GM18907 (cell line): ENCODE results near the gene PLXNA2.

Source experiments
- ATAC-seq: cut with Tn5 transposase; IDR thresholded peaks from one replicate; pipeline ENCODE4 v1.9.1; 2021; ENCODE audit warnings: mild to moderate bottlenecking, moderate library complexity; ENCODE audit not compliant: unreplicated experiment

PLXNA2 gene

DNA sequence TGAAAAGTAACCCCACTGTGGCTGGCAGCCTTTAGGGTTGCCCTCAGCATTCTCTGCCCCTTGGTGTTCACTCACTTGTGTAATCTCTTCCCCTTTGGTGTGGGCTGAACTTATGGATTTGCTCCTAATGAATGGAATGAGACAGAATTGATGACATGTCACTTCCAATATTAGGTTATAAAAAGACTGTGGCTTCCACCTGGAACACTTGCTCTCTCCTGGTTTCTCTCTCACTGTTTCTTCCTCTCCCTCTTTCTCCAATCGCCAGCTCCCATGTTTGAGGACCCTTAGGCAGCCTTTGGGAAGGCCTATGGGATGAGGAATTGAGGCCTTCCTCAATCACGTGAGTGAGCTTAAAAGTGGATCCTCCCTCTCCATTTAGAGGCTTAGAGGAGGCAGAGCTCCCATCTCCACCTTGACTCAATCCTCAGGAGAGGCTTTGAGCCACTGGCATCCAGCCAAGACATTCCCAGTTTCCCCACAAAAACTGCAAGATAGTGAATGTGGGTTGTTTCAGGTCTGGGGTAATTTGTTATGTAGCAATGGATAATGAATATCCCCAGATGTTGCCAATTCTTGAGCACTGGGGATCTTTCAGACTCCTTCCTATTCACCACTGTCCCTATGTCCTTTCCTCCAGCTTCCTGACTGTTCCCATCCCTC lies 237.8 kb downstream of the PLXNA2 start:
- no peak for ATAC-seq

DNA sequence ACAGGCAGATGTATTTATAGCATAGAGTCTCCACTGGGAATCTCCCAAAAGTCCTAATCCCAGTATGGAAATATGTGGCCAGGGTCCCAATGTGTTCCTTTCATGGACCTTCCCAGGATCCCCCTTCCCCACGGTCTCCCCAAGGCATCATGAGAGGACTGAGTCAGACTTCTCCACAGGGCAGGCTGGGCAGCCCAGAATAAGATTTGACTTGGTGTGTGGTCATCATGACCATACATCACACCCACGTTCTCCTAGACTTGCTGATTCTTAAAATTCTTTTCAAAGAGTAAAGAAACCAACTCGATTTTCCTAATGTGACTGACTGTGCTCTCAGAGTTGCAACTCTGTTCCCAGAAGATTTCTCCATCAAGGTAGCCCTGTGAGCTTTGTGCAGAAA lies 239.3 kb downstream of the PLXNA2 start:
- ATAC-seq: no peak

DNA sequence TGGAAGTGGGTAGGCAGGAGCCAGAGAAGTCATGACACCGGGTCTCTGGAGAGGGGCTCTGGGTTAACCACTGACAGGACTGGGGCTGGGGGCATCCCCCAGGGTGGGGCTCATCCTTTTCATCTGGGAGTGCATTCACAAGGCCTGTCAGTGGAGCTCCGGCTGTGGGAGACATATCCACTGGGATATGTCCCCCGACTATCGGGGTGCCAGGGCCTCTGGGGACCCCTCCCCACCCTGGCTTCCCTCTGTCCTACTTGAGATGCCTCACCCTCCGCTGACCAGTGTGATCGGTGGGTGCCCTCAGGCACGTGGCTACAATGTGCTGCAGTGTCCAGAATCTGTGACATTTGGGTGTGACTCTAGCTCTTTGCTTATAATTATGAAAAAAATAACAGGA lies 240.9 kb downstream of the PLXNA2 start:
- no peak for ATAC-seq

DNA sequence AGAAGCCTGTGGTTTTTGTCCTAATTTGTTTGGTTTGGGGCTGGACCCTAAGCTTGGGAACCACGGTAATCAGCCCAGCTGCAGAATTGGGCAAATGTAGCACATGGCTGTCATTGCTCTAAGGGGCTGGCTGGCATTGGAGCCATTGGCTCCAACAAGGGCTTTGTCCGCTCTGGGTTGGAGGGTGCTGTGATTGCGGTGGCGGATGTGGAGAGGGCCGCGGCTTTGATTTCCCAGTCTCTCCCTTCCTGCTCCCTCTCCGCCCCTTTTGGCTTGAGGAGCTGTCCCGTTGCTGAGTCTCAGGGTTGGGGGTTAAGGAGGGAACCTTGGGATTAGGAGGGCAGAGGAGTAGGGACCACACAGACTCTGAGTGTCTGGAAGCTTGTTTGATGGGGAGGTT lies 241.5 kb downstream of the PLXNA2 start:
- ATAC-seq: no peak

DNA sequence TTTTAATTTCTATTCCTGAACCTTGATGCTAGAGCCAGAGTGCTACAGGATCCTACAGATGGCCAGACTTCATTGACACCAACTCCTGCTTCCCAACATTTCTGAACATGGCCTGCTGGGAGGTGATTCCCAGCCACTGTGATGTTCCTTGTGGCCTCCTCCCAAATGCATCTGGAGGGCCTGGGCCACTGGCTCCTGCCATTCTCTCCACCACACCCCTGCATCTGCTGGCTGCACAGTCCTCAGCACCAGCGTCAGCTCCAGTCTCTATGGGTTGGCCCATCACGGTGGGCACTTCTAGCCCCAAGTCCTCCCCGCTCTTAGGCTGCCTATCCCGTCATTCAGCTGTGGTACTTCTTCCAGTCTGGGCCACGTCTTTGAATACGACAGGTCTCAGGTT lies 242.1 kb downstream of the PLXNA2 start:
- ATAC-seq: no peak

DNA sequence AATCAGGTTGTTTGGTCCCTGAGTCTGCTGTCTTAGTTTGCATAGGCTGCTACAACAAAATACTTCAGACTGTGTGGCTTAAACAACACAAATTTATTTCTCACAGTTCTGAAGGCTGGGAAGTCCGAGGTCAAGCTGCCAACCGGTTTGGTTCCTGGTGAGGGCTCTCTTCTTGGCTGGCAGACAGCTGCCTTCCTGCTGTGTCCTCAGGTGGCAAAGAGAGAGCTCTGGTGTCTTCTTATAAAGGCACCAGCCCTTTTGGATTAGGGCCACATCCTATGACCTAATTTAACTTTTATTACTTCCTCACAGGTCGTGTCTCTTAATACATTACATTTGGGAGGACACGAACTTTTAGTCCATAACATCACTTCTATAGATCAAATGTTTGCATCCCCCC lies 243.7 kb downstream of the PLXNA2 start:
- no peak for ATAC-seq

DNA sequence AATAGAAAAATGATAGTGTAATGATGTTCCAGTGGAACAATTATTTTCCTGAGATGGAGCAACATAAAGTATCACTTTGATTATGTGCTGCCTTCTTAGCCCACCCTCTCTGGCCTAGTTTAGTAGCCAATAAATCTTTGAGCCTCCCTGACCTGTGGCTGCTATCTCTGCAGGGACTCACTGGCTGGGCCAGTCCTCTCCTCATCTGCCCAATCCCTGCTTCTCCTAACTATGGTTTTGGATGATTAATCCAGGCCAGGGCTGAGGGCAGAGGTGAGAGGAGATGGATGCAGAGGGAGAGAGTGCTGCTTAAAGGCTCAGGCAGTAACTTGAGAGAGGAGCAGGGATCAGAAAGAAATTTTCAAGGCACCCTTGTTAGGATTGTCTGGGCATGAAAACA lies 244.2 kb downstream of the PLXNA2 start:
- no peak for ATAC-seq

DNA sequence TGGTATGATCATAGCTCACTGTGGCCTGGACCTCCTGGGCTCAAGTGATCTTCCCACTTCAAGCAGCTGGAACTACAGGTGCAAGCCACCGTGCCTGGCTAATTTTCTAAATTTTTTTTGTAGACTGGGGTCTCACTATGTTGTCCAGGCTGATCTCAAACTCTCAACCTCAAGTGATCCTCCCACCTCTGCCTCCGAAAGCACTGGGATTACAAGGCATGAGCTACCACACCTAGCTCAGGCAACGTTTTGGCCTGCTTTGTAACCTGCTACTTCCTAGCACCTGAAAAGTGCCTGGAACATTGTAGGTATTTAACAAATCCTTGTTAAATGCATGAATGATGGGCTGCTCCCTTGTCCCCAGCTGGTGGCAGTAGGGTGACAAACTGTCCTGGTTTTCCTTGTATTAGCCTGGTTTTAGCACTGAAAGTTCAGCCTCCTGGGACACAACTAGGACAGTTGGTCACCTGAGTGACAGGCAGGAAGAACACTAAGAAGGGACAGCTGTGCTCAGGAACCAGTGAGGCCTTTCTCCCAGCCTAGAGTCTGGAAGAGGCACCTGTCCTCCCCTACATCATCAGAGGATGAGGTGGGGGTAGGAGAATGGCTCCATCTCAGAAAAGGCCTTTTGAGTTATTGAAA lies 244.8 kb downstream of the PLXNA2 start:
- no peak for ATAC-seq

DNA sequence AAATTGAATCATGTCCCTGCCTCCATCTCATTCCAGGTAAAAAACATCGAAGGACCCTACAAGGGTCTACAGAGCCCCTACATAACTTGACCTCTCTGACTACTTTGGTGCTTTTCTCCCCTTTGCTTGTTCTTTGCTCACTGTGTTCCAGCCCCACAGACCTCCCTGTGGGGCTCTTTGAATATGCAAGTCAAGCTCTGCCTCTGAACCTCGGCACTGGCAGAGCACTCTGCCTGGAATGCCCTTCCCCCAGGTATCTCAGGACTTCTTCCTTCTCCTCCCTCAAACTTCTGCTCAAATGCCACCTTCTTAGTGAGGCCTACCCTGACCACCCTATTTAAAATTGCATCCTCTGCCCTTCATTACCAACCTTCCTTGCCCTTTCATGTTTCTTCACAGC lies 245.5 kb downstream of the PLXNA2 start:
- ATAC-seq: no peak

DNA sequence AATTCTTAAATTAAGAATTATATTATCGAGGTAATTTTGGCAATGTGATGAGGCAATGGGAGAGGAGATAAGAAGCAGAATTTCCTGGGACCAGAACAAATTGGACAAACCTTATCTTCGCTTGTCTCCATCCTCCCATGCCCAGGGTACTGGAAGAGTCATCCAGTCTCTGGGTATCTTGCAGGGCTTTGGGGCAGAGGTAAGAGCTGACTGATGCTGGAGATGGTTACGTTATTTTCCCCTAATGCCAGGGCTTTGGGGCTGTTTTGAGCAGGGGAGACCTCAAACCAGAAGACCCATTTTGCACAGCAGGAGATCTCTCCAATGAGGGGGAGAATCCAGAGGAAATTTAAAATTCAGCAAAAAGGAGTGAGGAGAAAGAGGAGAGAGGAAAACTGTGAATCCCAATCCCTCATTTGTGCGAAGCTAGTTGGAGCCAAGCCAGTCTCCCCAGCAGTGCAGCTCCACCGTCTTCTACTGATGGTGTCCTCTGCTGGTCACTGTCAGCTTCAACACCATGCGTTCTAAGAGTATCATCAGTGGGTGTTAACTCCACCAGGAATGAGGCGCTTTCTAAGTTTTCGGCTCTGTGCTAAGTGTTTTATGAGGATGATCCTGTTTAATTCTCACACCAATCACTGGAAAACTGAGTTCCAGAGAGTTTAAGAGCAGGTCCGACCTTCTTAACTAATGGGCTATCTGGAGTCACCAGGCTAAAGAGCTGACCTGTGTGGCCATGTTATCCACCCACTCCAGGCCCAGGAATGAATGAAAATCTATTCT lies 246.5 kb downstream of the PLXNA2 start:
- peak; percentile 81 for ATAC-seq

DNA sequence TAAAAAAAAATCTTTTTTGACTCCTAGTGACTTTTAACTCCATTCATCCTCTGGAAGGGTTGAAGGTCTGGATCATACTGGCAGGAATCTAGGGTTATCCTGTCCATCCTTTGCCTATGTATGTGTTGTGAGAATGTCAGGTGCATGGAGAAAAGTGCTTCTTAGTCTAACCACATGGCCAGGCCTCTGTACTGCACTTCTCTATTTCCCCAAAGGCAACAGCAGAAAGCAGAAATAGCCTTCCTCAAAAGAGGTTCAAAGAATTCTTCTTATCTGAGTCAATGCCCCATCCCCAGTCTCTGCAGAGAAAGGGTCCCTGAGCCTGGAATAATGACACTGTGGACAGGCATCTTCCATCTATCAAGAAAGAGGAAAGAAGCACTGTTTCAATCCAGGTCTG lies 247.5 kb downstream of the PLXNA2 start:
- ATAC-seq: no peak

DNA sequence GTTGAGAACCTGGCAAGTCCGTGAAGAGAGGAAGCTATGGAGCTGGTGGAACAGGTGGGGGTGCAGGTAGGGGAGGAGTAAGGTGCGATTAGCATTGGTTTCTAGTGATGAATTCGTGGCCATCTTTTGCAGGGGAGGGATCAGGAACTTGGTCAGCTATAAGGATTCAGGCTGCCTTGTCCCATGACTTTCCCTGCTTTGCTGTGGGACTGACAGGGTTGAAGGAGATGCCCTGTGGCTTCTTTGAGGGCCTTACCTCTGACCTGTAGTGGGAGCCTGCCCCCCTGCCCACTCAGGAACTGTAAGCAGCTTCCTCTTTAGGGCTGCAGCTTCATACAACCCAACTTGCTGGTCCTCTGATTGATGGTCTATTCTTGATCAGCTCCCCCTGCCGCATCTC lies 248.6 kb downstream of the PLXNA2 start:
- ATAC-seq: no peak

DNA sequence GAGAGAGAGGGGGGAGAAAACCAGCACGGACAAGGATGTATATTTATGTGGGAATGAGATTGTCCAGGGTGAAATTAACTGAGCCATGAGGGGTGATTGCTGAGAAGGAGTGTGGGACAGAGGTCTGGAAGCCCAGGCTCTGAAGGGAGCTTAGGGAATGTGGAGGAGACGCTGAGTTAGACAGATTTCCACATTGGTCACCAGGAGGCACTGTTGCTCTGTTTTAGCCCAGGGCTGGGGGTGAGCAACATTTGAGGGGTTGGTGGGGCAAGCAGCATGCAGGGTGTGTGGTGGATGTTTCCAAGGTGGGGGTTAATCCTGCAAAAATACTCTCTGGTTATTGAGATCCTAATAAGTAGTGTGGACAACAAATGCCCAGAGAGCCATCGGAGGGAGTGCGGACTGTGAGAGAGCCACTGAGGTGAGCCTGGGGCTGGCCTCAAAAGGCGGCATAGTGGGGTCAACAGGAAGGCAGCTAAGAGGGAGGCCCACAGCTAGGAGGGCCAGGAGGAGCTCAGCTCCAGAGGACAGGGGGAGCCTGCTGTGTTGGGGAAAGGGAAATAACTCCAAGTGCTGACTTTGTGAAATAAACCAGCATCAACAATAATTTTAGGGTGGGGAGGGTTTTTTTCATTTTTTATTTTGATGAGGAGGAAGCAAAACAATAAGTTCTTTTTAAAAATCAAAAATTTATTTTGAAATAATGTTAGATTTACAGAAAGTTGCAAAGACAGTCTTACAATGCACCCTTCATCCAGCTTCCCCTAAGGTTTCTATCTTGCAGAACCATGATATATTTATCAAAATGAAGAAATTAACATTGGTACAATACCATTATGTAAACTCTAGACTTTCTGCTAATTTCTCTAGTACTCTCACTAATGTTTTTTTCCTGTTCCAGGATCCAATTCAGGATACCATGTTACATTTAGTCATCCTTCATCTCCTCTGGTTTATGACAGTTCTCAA lies 250.4 kb downstream of the PLXNA2 start:
- ATAC-seq: no peak

DNA sequence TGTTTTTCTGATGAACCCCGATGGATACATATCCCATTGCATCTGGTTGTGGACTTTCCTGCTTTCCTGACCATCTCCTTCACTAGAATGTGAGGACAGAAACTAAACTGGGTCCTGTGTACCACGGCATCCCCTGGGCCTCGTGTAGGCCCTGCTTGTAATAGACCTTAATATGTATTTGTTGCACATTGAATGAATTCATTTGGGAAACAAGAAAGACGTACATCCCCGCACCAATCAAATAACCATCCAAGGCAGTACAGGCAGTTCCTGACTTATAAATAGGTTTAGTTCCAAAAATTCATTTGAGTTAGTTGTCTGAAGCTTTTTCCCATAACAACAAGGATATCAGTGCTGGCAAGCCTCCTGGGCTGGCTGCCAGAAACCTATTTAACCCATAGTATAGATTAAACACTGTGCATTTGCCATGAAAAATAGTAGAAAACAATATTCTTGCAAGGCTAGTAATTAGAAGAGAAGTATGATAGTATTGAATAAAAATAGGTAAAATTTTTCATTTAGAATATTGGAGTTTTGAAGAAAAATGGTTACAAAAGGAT lies 251.4 kb downstream of the PLXNA2 start:
- ATAC-seq: no peak

DNA sequence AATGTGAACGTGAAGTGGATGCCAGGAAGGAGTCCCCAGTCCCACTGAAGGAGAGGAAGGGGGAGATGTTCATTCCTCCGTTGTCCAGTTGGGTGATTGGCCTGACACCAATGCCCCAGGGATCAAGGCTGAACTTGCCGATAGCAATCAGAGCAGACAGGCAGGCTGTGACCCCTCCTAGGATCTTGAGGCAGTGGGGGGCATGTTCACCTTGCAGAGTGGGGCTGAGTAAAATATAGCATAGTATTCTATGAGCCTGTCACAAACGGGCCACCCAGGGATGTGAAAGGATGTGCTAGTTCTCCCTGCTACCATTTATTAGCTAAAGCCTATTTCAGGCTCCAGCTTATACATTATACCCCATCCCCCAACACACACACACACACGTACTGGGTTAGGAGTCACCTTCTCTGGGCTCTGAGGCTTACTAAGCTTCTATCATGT lies 252.6 kb downstream of the PLXNA2 start:
- no peak for ATAC-seq

DNA sequence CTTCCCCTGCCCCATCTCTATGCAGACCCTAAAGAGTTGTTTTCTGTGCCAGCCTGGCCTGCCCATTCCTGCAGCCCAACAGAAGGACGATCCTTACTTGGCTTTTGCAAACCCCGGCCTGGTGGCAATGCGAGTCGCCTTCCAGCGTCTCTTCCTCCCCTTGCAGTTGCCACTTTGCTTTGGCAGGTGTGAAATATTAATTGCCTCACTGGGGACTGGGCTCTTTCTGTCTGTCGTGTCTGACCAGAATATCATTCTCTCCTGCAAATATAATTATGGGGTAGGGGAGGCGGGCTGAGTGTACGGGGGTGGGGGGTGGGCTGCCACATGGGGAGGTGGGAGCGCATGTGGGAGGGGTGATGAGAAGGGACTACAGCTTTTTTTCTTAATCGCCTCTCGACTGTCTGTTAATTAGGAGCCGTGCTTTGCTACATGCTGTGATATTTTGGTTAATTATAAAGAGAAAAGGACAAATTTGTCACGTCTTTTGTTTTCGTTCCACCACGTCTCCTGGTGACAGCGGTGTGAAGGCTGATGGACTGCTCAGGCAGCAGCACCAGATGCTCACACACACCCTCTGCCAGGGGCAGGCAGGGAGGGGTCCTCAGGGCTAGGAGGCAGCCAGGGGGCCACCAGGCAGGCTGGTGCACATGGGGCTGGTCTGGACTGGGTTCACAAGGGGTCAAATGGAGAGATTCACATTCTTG lies 253.2 kb downstream of the PLXNA2 start:
- ATAC-seq: no peak

DNA sequence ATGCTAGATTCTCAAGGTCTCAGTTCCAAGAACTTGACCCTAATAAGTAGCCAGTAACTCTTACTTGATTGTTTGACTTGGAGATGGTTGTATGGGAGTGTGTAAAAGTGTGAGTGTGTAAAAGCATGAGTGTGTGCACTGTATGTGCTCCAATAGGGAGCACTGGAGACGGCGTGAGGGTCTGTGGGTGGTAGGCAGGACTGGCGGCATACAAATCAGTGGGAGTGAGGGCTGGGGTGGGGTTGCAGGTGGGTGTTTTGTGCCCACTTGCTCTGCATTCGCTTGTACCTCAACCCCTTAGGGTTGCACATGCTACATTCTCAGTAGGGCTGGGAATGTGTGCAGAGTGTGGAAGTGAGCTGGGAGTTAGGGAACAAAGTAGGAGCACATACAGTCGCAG lies 253.7 kb downstream of the PLXNA2 start:
- ATAC-seq: no peak

DNA sequence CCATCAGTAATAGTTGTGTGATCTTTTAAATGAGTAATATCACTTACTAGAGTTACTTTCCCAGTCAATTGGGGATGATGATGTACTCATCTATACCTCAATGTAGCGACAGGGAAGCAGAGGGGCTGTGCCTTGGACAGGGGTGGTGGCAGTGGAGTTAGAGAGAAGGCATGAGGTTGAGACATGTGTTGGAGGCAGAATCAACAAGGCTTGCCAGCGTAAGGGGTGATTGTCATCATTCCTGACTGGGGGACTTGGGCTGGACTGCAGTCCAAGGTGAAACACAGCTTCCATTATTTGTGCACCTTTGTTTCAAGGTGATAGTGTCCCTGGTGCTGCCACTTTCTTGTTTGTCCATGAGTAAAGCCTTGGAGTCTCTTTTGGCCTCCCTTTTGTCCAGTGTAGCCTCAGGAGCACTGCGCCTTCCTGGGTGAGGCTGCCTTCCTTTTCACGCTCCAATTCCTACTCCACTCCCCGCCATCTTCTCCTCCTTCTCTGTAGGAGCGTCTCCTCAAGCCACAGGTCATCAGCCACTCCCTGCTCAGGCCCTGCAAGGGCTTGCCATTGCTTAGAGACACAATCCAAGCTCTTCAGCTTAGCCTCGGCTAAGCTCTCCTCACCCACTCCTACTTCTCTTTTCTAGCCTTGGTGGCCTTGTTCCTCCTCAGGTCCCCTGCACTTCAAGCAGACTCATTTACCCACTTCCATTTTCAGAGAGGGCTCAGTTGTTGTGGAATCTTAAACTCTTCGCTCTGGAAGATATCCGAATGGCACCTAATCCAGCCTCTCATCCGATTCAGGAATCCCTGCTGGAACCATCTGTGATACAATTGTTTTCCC lies 255.6 kb downstream of the PLXNA2 start:
- no peak for ATAC-seq

DNA sequence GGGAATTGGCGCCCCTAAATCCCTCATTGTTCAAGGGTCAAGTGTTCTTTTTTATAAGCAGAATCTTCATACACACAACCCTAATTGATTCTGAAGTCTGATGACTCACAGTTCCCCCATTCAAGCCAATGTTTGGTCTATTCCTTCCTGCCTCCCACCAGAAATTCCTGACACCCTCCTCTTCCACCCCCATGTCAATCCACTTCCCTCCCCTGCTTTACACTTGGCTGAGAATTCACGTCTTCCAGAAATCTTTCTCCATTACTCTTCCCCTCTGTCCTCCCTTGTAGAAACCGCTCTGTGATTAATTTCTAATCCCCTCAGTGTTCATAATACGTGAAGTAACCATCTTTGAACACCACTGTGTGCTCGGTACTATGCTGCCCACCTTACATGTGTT lies 257.0 kb downstream of the PLXNA2 start:
- no peak for ATAC-seq
